ENCODE data around the gene RNF4. TPM values are rescaled to one million over a fixed set of nuclear protein-coding genes. Genes with fewer than 3 reads are reported as not detected.

Gene RNF4
- total and polyA plus RNA-seq, 12 donors: 13.4 to 42.1 (median 29.7) TPM

DNA sequence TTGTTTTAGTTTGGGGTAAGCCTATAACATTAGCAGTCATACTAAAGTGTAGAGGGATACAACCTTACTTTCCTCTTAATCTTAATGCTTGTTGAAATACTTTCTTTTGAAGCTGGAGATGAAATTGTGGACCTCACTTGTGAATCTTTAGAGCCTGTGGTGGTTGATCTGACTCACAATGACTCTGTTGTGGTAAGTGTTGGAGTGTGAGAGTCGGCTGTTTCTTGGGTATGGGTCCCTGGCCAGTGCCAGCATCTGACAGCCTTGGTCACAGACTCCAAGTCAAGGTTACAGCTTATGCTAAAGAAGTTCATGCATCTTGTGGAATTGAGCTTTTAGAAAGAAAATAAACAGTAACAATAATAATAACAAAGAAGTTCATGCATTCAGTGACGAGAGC, 31.6 kb downstream of the RNF4 start:
- TF ChIP-seq, protein P1, sequence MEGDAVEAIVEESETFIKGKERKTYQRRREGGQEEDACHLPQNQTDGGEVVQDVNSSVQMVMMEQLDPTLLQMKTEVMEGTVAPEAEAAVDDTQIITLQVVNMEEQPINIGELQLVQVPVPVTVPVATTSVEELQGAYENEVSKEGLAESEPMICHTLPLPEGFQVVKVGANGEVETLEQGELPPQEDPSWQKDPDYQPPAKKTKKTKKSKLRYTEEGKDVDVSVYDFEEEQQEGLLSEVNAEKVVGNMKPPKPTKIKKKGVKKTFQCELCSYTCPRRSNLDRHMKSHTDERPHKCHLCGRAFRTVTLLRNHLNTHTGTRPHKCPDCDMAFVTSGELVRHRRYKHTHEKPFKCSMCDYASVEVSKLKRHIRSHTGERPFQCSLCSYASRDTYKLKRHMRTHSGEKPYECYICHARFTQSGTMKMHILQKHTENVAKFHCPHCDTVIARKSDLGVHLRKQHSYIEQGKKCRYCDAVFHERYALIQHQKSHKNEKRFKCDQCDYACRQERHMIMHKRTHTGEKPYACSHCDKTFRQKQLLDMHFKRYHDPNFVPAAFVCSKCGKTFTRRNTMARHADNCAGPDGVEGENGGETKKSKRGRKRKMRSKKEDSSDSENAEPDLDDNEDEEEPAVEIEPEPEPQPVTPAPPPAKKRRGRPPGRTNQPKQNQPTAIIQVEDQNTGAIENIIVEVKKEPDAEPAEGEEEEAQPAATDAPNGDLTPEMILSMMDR (IDR thresholded peaks at IDR 0.05): no peak
- H3K9me3 ChIP-seq: no peaks in the 10 kb centered on the region
- no peak for ATAC-seq
- no peaks in the 10 kb centered on the region for H3K27me3 ChIP-seq
- H3K4me1 ChIP-seq: peaks cover 0 to 18% (median 8%) of the 10 kb centered on the region in 9 donors
- intact Hi-C loops (cut with DNase I): no loop called here
- WGBS, 2 donors: 92 to 98% methylated on average over 2 of the region's 2 CpGs
- peaks cover 0 to 96% (median 50%) of the 10 kb centered on the region in 9 donors for H3K36me3 ChIP-seq
- no peak for DNase-seq
- no peak overlapping the region for H3K4me3 ChIP-seq
- no peak overlapping the region for H3K27ac ChIP-seq

DNA sequence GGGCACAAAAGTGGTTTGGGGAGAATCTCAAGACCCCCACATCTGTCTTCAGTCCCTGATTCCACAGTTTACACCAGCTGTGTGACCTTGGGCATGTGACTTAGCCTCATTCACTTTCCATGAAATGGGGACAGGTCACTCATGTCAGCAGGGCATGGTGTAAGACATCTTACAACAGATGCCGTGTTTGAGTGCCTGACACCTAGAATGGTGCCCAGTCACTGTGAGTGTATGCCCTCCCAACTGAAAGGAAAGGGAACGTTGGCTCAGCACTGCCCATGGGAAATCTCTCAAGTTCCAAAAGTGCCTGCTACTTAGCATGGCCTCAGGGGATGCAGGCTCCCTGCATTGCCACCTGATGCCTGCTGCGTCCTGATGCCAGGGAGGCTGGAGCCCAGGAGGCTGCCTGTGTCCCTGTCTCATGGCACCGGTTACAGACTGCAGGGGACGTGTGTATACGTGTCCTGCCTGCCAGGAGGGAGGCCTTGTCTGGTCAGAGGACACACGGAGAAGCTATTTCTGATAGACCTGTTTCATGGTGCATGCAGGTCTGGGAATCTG, 32.2 kb downstream of the RNF4 start:
- H3K36me3 ChIP-seq: peaks cover 0 to 97% (median 50%) of the 10 kb centered on the region in 9 donors

DNA sequence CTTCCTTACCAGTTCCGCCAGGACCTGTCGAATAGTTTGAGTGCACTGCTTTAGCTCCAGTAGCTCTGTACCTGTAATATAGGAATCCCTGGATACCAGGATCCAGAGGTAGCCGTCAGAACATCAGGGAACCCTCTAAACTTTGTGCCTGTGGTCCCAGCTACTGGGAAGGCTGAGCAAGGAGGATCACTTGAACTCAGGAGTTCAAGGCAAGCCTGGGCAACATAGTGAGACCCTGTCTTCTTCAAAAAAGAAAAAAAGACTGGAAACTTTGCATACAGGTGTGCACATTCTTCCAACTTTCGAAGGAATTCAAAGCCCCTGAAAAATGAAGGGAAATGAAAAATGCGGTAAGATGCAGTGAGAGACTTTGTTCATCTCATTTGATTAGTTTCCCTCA, 34.9 kb downstream of the RNF4 start:
- DNase-seq: no peak
- H3K36me3 ChIP-seq: peaks cover 0 to 94% (median 36%) of the 10 kb centered on the region in 9 donors

More for the DNA sequence above, 32.2 kb downstream of the RNF4 start:
- TF ChIP-seq, protein P1 (IDR thresholded peaks at IDR 0.05): no peak
- 87% methylated on average over 7 of the region's 7 CpGs for WGBS, 2 donors
- no peak overlapping the region for H3K27ac ChIP-seq
- H3K27me3 ChIP-seq: no peaks in the 10 kb centered on the region
- no peak for DNase-seq
- ATAC-seq: peak in 1 of 8 donors; percentile 26
- intact Hi-C loops (cut with DNase I): no loop called here
- peaks cover 0 to 12% (median 3%) of the 10 kb centered on the region in 9 donors for H3K4me1 ChIP-seq
- H3K4me3 ChIP-seq: no peak overlapping the region
- H3K9me3 ChIP-seq: no peaks in the 10 kb centered on the region

DNA sequence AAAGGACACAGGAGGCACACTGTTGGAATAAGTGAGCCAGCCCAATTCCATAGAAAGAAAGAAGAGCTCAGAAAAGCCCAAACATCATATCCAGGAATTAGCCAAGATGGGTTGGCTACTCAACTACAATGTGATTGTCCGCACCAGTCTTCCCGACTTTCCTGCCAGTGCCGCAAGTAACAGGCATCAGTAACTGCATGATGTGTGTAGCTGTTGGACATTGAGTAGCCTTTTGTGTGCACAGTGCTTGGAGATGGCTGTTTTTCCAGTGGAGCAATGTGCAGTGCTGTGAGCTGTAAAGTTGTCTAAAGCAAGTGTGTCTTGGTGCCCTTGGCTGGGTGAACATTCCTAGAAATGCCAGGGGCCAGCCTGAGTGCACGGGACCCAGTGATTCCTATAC, 38.4 kb downstream of the RNF4 start:
- intact Hi-C loops (cut with DNase I): no loop called here
- ATAC-seq (no peak), DNase-seq (no peak)
- no peak overlapping the region for H3K27ac ChIP-seq
- no peaks in the 10 kb centered on the region for H3K27me3 ChIP-seq
- WGBS, 2 donors: 88 to 90% methylated on average over 4 of the region's 4 CpGs
- H3K4me3 ChIP-seq: no peak overlapping the region
- H3K9me3 ChIP-seq: no peaks in the 10 kb centered on the region
- peaks cover 0 to 7% (median 0%) of the 10 kb centered on the region in 9 donors for H3K4me1 ChIP-seq
- peaks cover 0 to 90% (median 21%) of the 10 kb centered on the region in 9 donors for H3K36me3 ChIP-seq
- TF ChIP-seq, protein P1 (IDR thresholded peaks at IDR 0.05): no peak

More for the DNA sequence above, 34.9 kb downstream of the RNF4 start:
- H3K27me3 ChIP-seq: no peaks in the 10 kb centered on the region
- intact Hi-C loops (cut with DNase I): no loop called here
- H3K4me3 ChIP-seq: no peak overlapping the region
- ATAC-seq: no peak
- H3K27ac ChIP-seq: no peak overlapping the region
- 95% methylated on average over 5 of the region's 5 CpGs for WGBS, 2 donors
- peaks cover 0 to 3% (median 0%) of the 10 kb centered on the region in 9 donors for H3K4me1 ChIP-seq
- H3K9me3 ChIP-seq: no peaks in the 10 kb centered on the region
- TF ChIP-seq, protein P1 (IDR thresholded peaks at IDR 0.05): no peak

Data from heart right ventricle (tissue), 16 donors.